Stimulated activated CD8-positive, alpha-beta memory T cell treated with anti-CD3 and anti-CD28 coated beads, Interleukin-15, amount 100 ng/mL, for 24 hours (primary cell): ENCODE measurements around the gene SRSF2.
A peak's percentile ranks its signal among the peaks of the same experiment; 100 is the strongest.
"Not testable (repeated sequence)": the region's sequence is repeated elsewhere in the genome, so short reads cannot be mapped to it uniquely, and the experiment has no call there.

ENCODE experiments used
- DNase-seq: peaks from one replicate; pipeline ENCODE4 v3.0.0-alpha.2; 2020; ENCODE audit warnings: low read depth

SRSF2 gene, protein sequence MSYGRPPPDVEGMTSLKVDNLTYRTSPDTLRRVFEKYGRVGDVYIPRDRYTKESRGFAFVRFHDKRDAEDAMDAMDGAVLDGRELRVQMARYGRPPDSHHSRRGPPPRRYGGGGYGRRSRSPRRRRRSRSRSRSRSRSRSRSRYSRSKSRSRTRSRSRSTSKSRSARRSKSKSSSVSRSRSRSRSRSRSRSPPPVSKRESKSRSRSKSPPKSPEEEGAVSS

DNA sequence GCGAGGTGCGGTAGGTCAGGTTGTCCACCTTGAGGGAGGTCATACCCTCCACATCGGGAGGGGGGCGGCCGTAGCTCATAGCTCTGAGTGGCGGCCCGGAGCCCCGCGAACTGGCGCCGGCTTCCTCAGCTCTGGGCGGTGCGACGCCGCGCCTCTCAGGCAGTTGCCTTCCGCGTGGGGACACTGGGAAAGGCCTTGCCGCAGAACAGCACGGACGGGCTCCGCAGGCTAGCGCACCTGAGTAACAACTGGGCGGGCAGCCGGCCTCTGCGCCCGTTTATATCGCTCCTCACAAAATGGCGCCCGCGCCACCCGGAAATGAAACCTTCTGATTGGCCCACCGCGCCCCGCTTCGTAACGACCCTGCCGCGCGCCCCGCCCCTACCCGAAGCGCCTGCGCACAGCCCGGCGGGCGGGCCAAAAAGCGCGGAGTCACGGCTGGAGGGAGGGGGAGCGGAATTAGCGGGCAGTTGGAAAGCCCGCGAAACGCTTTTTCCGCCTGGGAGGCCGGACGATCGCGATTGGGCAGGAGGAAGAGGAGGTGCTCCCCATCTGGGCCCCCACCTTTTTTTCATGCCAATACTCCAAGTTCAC lies at the start of gene SRSF2:
SRSF2 (minus strand) TSS at position 250 of the 594 bp plus-strand sequence; CDS start at position 79, 171 bp downstream.
- peak; percentile 97 for DNase-seq

DNA sequence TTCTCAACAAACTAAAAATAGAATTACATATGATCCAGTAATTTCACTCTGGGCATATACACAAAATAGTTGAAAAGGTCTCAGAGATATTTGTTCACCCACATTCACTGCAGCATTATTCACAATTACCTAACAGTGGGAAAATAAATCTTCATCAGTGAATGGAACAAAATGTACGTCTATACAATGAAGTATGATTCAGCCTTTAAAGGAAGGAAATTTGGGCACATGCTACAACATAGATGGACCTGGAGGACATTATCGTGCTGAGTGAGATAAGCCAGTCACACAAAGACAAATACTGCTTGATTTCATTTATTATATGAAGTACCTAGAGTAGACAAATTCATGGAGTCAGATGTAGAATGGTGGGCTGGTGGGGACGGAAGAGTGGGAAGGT lies 47.8 kb upstream of the SRSF2 start:
- DNase-seq = no peak

DNA sequence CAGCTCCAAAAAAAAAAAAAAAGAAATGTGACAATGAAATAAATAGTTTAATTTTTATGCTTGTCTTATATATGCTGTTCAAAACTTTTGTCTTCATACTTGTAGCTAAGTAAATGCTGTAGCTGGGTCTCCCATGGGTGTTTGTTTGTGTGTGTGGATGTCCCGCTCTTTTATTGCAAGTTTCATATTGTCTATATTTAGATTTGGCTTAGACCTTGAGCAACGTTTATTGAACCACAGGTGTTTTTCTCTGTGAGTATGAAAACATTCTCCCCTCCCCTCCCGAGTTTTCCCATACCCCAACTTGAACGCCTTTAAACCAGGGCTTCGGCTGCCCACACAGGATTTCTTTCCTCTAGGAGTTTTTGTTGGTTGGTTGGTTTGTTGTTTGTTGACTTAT lies 46.0 kb upstream of the SRSF2 start:
- no peak for DNase-seq

DNA sequence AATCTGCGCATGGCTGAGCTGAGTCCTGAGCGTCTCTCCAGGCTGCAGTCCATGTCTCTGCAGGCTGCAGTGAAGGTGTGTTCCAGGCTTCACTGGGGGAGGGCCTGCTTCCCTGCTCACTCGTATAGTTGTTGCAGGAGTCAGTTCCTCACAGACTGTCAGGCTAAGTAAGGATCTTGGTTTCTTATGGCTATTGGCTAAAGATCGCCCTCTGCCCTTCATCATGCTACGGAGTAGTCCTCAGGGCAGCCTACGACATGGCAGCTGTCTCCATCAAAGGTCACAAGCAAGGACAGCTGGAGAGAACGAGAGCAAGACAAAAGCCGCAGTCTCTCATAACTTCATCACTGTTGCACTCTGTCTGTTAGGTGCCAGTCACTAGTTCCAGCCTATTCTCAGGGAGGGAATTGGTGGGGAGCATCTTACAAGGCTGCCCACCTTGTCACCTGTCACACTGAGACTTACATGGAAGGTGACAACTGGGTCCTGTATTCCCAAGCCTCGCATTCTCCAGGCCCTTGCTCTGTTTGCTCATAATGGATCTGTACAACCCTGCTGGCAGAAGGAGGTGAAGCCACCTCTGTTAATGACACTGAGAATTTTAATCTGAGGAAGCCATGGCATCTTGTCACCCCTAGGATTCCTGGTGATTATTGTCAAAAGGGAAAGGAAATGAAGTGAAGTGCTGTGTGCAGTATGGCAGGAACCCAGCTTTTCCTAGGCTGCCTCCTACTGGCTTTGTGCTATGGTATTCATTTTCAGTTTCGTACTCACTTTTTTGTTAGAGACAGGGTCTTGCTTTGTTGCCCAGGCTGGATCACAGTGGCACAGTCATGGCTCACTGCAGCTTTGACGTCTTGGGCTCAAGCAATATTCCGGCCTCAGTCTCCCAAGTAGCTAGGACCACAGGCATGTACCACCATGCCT lies 44.2 kb upstream of the SRSF2 start:
- DNase-seq = no peak

DNA sequence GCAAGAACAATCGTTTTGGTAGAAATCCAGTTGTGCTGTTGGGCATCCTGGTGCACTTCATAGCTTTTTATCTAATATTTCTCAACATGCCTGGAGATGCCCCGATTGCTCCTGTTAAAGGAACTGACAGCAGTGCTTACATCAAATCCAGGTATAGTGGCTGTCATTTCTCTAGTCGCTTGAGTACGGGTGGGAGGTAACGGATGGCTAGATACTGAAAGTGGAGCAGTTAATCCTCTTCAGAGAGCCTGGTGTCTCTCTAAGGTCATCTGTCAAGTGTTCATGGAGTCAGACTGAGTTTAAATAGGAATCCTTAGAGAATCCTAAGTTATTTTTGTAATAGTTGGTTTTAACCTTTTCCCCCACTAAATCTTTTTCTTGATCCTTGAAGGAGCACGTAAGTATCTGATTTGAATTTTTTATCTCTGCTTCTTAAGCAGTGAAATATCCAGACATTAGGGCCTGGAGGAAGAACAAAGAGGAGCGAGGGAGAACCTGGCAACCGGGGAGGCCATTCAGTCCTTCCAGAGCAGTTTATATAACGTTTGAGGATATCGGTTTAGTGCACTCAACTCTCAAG lies 38.0 kb upstream of the SRSF2 start:
- no peak for DNase-seq

DNA sequence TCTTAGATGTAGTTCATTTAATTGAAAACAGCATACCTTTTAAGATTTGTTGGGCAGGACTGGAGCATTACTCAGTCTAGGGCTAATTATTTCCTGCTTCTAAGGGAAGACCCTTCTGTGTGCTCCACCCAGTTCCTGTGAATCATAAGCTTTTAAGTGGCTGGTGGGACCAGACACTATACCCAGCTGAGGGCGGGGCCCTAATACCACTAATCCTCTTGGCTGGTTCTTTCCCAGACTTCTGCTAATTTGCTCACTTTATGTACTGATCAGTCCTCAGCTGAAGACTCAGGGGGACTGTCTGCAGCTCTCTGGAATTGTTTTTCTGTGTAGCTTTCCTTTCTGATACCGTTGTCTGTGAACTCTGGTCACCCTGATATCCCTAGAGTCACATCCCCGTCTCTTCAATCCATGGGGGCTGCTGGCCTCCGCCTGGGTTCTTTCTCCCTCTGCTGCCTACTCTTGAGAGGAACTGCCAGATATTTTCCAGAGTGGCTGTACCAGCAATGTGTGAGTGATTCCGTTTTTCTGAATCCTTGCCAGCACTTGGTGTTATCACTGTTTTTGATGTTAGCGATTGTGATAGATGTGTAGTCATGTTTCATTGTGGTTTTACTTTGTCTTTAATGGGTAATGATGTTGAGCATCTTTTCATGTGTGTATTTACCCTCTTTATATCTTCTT lies 35.9 kb upstream of the SRSF2 start:
- DNase-seq = no peak

DNA sequence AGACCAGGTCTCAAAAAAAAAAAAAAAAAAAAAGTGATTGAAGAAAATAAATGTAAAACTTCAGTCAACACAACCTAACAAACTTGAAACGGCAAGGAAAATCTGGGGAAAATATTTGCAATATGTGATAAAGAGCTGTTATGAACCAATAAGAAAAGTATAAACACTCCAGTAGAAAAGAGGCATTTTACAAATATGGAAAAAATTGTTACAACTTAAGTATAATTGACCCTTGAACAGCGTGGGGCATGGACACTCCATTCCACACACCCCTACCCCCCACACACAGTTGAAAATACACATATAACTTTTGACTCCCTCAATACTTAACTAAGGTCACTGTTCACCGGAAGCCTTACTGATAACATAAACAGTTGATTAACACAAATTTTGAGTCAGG lies 21.4 kb upstream of the SRSF2 start:
- no peak for DNase-seq

DNA sequence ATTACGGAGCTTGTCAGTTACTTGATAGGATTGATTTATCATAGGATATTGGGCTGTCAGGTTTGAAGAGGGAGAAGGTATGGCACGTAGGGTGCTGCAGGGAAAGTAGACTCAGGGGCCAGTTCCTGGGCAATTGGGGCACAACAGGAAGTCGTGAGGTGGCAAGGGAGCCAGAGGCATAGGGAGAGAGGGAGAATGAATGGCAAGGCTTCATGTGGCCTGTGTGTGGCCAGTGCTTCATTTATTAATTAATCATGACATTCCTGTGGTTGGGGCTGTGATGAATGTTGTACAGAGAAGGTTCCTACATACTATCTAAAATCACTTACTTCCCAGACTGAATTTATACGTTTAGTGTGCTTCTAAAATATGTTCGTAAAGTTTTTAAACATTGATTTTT lies 20.1 kb upstream of the SRSF2 start:
- no peak for DNase-seq

DNA sequence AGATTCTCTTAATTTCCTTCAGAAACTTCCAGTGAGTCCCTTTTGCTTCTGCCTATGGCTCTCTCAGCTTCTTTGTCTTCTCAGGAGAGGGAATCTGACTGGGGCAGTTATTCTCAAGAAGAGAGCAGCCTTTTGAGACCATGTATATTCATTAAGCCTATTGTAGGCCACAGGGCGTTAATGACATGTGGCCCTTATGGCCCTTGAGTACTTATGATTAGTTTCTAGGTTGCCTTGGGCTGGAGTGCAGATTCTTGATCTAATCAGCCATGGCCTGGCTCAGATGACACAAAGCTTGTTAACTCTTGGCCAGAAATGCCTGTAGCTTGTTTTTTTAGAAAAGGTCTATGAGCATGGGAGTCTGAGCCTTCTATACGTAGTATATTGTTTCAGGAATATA lies 18.2 kb upstream of the SRSF2 start:
- DNase-seq = no peak

DNA sequence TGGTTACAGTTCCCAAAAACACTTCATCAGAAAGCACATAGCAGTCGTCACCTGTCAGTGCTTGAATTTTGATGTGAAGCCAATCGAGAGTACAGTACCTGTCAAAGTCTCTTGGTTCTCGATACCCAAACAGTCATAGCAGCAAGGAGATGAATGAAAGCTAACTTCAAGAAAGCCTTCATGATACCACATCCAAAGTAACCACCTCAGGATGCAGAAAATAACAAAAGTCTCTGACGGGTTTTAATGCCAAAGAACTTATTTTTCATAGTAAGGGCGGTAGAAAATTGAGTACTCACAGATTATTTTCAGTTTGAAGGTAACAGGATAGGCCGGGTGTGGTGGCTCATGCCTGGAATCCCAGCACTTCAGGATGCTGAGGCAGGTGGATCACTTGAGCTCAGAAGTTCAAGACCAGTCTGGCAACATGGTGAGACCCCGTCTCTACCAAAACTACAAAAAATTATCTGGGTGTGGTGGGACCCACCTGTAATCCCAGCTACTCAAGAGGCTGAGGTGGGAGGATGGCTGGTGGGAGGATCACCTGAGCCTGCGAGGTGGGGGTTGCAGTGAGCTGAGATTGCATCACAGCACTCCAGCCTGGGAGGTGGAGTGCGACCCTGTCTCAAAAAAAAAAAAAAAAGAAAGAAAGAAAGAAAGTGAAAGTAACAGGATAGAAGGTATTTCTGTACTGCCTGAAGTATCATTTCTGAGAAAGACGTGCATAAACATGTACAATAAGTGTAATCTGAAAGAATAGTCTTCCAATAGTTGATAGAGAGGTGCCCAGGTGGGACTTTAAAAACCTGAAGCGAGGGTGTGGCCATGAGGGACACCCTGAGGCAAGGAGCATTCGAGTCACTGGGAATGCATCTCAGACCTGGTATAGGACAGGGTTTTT lies 16.2 kb upstream of the SRSF2 start:
- no peak for DNase-seq

DNA sequence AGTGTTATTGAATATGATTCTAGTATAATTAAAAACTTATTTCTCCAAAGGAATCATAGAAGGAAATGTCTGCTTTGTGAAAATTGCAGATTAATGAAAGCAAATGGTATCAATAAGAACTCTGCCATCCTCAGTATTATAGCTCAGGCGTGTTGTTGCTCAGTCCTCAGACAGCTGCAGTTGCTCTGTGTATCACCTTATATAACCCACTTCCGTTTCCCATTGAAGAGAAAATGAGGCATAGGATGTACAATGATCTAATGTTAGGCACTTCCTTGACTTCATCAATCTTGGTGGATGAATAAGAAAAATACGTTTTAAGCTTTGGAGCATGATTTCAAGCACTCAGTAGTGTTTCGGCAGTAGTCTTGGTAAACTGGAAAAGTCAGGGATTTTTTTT lies 14.9 kb upstream of the SRSF2 start:
- DNase-seq = no peak

DNA sequence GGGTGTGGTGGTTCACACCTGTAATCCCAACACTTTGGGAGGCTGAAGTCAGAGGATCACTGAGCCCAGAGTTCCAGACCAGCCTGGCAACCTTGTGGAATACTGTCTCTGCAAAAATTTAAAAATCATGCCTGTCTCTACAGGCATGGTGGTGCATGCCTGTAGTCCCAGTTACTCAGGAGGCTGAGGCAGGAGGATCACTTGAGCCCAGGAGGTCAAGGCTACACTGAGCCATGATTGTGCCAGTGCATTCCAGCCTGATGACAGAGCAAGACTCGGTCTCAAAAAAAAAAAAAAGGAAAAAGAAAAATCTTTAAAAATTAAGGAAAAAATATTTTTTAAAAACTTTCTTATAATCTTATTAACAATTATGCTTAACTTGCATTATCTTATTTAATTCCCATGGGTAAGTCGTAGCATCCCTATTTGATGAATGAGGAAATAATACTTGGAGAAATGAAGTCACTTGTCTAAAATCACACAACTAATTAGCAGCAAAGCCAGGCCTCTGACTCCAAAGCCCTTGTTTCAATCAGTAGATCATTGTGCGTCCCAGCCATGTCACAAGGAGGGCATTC lies 14.4 kb upstream of the SRSF2 start:
- no peak for DNase-seq

DNA sequence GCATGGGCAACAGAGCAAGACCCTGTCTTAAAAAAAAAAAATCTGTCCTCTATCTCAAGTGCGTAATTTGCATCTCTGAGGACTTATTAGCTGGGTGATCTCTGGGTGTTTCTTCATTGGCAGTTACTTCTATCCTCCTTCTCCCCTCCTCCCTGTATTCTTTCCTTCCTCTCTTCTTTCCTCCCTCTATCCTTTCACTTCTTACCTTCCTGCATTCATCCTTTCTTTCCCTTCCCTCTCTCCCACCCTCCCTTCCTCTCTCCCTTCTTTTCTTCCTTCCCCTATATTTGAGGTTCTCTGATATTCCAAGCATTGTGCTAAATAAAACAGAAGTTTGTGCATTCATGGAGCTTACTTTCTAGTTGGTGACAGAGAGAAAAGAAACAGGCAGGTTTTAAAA lies 11.5 kb upstream of the SRSF2 start:
- no peak for DNase-seq

DNA sequence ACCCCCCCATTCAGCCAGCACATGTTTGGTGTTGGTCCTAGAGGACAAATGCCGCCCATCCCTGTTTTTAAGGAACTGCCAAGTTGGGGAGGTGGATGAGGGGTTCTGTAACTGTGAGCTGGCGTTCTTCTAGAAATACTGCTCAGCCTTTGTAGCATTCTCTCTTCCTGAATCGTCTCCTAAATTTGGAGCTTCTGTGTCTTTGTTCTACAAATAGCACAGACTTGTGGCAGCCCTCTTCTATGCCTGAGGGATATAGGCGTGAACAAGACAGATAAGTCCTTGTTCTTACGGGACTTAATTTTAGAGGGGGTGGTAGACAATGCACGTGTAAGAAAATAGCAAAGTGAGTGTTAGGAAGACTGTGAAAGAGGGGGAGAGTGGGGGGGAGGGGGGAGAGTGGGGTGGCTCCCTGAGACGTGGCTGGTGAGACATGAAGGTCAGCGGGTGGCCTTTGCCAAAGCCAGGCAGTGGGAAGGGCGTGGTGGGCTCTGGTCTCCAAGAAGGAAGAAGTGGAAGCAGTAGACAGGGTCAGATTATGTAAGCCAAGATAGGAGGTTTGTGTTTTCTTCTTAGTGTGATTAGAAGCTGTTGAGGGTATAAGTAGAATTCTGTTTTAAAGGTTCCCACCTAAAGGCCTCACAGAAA lies 10.7 kb upstream of the SRSF2 start:
- DNase-seq = no peak

DNA sequence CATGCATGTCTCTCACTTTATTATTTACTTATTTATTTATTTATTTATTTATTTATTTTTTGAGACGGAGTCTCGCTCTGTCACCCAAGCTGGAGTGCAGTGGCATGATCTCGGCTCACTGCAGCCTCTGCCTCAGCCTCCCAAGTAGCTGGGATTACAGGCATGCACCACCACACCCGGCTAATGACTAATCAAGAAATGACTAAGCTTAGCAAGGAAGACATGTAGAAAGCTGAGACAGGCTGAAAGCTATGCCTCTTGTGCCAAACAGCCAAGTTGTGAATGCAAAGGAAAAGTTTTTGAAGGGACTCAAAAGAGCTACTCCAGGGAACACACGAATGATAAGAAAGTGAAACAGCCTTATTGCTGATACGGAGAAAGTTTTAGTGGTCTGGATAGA lies 8.7 kb upstream of the SRSF2 start:
- not testable (repeated sequence) for DNase-seq

DNA sequence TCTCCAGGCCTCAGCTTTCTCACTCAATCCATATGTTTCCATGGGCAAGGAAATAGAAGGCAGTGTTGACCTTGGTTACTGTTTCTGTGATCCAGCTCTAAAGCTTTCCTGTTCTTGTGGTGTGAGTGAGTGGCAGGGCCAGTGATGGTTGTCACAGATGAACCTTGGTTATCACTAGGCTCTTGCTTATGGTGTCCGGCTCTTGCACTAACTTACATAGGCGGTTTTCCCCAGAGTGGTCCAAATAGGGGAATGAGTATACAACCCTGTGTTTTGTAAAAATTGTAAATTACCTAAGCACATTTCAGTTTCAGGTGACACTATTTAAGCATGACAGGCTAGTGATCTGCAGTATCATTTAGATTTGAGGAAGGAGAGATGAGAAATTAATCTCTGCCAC lies 7.6 kb upstream of the SRSF2 start:
- DNase-seq = no peak

DNA sequence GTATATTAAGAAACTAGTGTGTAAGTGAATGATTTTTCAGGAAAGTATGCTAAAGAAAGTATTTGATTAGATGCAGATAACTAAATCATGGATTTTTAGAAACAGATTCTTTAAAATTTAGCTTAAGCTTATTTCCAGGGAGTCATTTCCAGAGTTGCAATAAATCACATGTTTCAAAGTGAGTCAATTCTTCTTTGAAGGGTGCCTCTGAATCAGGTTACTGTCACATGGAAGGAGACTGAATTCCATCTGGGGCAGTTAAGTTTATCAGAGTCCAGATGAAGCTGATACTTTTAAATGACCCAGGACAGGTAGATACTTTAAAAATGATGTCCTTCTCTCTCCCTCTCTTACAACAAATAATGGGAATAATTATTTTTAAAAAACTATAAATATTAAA lies 5.8 kb upstream of the SRSF2 start:
- no peak for DNase-seq

DNA sequence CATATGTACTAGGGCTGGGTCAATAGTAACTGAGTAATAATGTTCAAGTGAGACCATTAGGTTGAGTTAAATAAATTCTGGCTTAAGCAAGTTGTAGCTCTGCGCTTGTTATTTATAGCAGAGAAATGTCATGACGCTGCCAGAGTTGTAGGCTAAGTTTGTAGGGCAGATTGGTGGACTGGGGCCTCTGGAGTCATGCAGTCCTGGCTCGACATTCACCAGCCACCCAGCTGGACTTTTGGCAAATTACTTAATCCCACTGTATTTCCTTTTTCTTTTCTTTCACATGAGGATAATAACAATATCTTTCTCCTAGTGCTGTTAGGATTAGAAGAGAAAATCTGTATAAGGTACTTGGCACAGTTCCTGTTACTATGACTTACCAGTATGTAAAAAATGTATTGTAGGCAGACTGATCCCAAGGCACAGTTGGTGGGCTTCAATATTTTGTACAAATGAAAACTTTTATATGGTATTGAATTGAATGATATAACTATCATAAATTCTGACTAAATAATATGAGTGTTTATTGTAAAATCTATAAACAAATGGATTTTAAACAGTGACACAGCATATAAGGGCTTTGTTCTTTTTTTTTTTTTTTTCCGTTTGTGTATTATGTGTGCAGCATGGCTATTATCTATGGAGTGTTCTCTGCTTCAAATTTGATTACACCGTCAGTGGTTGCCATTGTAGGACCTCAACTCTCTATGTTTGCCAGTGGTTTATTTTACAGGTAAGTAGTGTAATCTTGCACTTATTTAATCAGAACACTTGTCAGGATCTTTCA lies 3.4 kb upstream of the SRSF2 start:
- DNase-seq = no peak

DNA sequence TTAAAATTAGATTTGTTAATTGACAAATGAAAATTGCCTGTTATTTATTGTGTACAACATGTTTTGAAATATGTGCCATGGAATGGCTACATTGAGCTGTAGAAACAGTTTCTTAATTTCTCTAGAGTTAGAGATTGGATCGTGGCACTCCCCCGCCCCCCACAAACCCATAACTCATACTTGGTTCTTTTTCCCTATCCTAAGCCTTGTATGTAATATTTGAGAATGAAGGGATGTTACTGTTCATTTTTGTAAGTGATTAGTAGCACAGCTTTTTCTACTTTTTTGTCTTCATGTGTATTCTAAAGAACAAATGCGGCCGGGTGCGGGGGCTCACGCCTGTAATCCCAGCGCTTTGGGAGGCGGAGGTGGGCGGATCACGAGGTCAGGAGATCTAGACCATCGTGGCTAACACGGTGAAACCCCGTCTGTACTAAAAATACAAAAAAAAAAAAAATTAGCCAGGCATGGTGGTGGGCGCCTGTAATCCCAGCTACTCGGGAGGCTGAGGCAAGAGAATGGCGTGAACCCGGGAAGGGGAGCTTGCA lies 2.5 kb upstream of the SRSF2 start:
- not testable (repeated sequence) for DNase-seq
